Measurements from ENCODE around the gene GLMP. TPM values are rescaled to one million over a fixed set of nuclear protein-coding genes. Genes with fewer than 3 reads are reported as not detected.
A peak's percentile ranks its signal among the peaks of the same experiment; 100 is the strongest.

Gene GLMP
- total RNA-seq, 6 experiments from 2014 or later: 34.7 to 72.0 (median 55.7) TPM

DNA sequence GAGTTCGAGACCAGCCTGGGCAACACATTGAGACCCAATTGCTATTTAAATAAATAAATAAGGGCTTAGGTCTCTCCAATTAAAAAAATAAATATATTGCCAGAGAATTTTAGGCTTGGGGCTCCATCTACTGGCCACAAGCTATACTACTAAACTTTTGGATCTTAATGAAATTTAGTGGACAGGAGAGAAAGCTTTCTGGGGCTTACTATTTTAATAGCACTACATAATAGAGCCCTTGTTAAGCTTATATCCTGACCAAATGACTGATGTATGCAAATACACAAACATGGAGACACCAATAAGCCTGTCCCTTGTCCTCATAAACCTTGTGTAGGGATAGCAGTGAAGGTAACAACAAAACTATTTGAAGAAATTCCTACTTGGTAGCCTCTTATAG is 24.2 kb upstream of the GLMP start:
- intact Hi-C loops (cut with DNase I): no loop called here
- DNase-seq (no peak), ATAC-seq (peak in 2 of 4 donors; percentile 36 to 40)
- Histone ChIP-seq H3K4me1 (no peaks in the 10 kb centered on the region), H3K9me3 (no peaks in the 10 kb centered on the region), H3K4me3 (no peak overlapping the region), H3K36me3 (peaks cover 18 to 100% (median 66%) of the 10 kb centered on the region in 4 donors), H3K27me3 (no peaks in the 10 kb centered on the region), H3K27ac (no peak overlapping the region)
- no peak for TF ChIP-seq POLR2A (IDR thresholded peaks at IDR 0.05)
- TF ChIP-seq, protein P1, sequence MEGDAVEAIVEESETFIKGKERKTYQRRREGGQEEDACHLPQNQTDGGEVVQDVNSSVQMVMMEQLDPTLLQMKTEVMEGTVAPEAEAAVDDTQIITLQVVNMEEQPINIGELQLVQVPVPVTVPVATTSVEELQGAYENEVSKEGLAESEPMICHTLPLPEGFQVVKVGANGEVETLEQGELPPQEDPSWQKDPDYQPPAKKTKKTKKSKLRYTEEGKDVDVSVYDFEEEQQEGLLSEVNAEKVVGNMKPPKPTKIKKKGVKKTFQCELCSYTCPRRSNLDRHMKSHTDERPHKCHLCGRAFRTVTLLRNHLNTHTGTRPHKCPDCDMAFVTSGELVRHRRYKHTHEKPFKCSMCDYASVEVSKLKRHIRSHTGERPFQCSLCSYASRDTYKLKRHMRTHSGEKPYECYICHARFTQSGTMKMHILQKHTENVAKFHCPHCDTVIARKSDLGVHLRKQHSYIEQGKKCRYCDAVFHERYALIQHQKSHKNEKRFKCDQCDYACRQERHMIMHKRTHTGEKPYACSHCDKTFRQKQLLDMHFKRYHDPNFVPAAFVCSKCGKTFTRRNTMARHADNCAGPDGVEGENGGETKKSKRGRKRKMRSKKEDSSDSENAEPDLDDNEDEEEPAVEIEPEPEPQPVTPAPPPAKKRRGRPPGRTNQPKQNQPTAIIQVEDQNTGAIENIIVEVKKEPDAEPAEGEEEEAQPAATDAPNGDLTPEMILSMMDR (IDR thresholded peaks at IDR 0.05): peak; percentile 35 to 59 (median 54)
- WGBS (ENCODE audit: insufficient coverage, low coverage, low lambda C conversion rate, missing lambda C conversion rate): no CpG with 5 or more reads among the region's 1 CpG

DNA sequence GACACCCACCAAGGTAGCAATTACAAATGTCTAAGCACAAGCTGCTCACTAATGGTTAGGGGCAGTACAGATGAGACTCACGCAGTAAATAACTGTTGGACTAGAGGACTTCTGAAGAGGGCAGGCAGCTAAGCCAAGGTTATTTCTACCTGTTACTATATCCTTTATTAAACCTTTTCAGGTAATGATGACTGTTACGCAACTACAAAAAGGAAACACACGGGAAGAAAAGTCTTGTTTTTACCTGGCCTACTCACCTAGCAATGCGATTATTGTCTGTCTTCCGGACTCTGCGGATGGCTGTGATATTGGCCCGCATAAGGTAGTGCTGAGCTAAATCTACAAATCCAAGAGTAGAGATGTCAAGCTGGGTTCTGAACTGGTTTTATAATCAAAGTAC is 21.4 kb upstream of the GLMP start:
- Histone ChIP-seq H3K4me1 (no peaks in the 10 kb centered on the region), H3K27me3 (no peaks in the 10 kb centered on the region), H3K36me3 (peaks cover 10 to 100% (median 59%) of the 10 kb centered on the region in 4 donors), H3K4me3 (no peak overlapping the region), H3K9me3 (no peaks in the 10 kb centered on the region), H3K27ac (no peak overlapping the region)
- intact Hi-C loops (cut with DNase I): no loop called here
- TF ChIP-seq, protein P1 (IDR thresholded peaks at IDR 0.05): no peak
- no peak for TF ChIP-seq POLR2A (IDR thresholded peaks at IDR 0.05)
- ATAC-seq (no peak), DNase-seq (no peak)
- WGBS (ENCODE audit: insufficient coverage, low coverage, low lambda C conversion rate, missing lambda C conversion rate): 84% methylated on average over 7 of the region's 7 CpGs

- no peaks in the 10 kb centered on the region for H3K4me1 ChIP-seq
- TF ChIP-seq, protein P1 (IDR thresholded peaks at IDR 0.05): no peak
- no peak for TF ChIP-seq POLR2A (IDR thresholded peaks at IDR 0.05)
- ATAC-seq (no peak), DNase-seq (no peak)
- no peak overlapping the region for H3K4me3 ChIP-seq
- H3K36me3 ChIP-seq: peaks cover 0 to 98% (median 42%) of the 10 kb centered on the region in 4 donors
- H3K27ac ChIP-seq: no peak overlapping the region
- H3K9me3 ChIP-seq: no peaks in the 10 kb centered on the region
- intact Hi-C loops (cut with DNase I): no loop called here
- no peaks in the 10 kb centered on the region for H3K27me3 ChIP-seq
- 83% methylated on average over 1 of the region's 6 CpGs for WGBS (ENCODE audit: insufficient coverage, low coverage, low lambda C conversion rate, missing lambda C conversion rate)
These were observed 15.5 kb upstream of the GLMP start for GRCh38 chr1:156310962-156311361.

DNA sequence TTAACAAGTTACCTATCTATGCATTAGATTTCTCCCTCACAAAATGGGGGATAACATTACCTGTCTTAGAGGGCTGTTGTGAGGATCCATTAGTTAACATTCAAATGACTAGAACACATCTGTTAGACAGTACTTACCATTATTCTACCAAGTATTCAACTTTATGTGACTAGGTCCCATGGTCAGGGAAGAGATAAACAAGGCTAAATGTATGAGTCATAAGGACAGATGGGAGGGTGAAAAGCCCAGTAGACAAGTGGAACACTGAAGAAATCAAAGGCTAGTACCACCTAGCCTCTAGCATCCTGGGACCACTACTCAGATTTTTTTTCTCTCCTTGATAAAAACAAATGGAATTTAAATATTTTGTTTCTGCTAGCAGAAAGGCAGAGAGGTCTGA is 12.6 kb upstream of the GLMP start:
- ATAC-seq: no peak
- no peak for TF ChIP-seq POLR2A (IDR thresholded peaks at IDR 0.05)
- TF ChIP-seq, protein P1 (IDR thresholded peaks at IDR 0.05): no peak
- intact Hi-C loops (cut with DNase I): no loop called here
- H3K36me3 ChIP-seq: peaks cover 0 to 86% (median 32%) of the 10 kb centered on the region in 4 donors
- H3K27ac ChIP-seq: no peak overlapping the region
- no peak for DNase-seq
- no peaks in the 10 kb centered on the region for H3K9me3 ChIP-seq
- H3K4me3 ChIP-seq: no peak overlapping the region
- H3K27me3 ChIP-seq: no peaks in the 10 kb centered on the region
- H3K4me1 ChIP-seq: no peaks in the 10 kb centered on the region

- no peak overlapping the region for H3K4me3 ChIP-seq
- intact Hi-C loops (cut with DNase I): no loop called here
- peaks cover 0 to 13% (median 4%) of the 10 kb centered on the region in 4 donors for H3K4me1 ChIP-seq
- H3K27ac ChIP-seq: no peak overlapping the region
- WGBS (ENCODE audit: insufficient coverage, low coverage, low lambda C conversion rate, missing lambda C conversion rate): 79% methylated on average over 1 of the region's 2 CpGs
- H3K36me3 ChIP-seq: peaks cover 0 to 57% (median 19%) of the 10 kb centered on the region in 4 donors
- TF ChIP-seq POLR2A (IDR thresholded peaks at IDR 0.05): no peak
- TF ChIP-seq, protein P1 (IDR thresholded peaks at IDR 0.05): no peak
- no peaks in the 10 kb centered on the region for H3K9me3 ChIP-seq
- DNase-seq (no peak), ATAC-seq (no peak)
- no peaks in the 10 kb centered on the region for H3K27me3 ChIP-seq
These were observed 9.7 kb upstream of the GLMP start for GRCh38 chr1:156305215-156305614.
